ENCODE results near the gene PET100. TPM values are rescaled to one million over a fixed set of nuclear protein-coding genes. Genes with fewer than 3 reads are reported as not detected.

The PET100 gene
- total and polyA plus RNA-seq, 10 of the 15 experiments (the other 5 are each of a cell fraction or from before 2014, with no cell fraction given) = 47.0 to 462 (median 126) TPM

GRCh38 chr19:7602240-7602934 is 27.2 kb upstream of the PET100 start:
- ChIA-PET POLR2A (interaction anchor here (0.6 kb wide), 1 partner anchor 20 kb away, joined by 3 read pairs; no protein-coding TSS in a partner anchor), CTCF (no interaction called here)

More at GRCh38 chr19:7602240-7602934, 27.2 kb upstream of the PET100 start:
- in situ Hi-C loops (cut with MboI) = no loop called here
- no peaks in the 10 kb centered on the region for H3K36me3 ChIP-seq (ENCODE audit: control insufficient read depth in 2 of 2, insufficient read depth in 2 of 2, low read length in 1 of 2)
- no peak for FAIRE-seq
- H3K9me3 ChIP-seq (replicated peaks; ENCODE audit: control insufficient read depth, insufficient read depth, low read length) = no peaks in the 10 kb centered on the region
- H3K79me2 ChIP-seq (ENCODE audit: control insufficient read depth, insufficient read depth, low read length) = no peaks in the 10 kb centered on the region
- DNase-seq (ENCODE audit: low read depth, low spot score) = no peak
- no peaks in the 10 kb centered on the region for H4K20me1 ChIP-seq (ENCODE audit: control insufficient read depth, insufficient read depth)
- no peaks in the 10 kb centered on the region for H3K4me1 ChIP-seq (ENCODE audit: control insufficient read depth, insufficient read depth, low read length)
- H3K4me2 ChIP-seq (ENCODE audit: control insufficient read depth, insufficient read depth) = no peak overlapping the region
- H3K9ac ChIP-seq (ENCODE audit: control insufficient read depth, insufficient read depth, low read length) = no peak overlapping the region
- no peak overlapping the region for H2AFZ ChIP-seq (ENCODE audit: control insufficient read depth, low read depth, low read length)
- ChIA-PET SMC1A (ENCODE audit: uncharacterized antibody, unreplicated experiment) (interaction anchor here (1.3 kb wide), 1 partner anchor 13 kb away, joined by 3 read pairs; no protein-coding TSS in a partner anchor), RAD21 (ENCODE audit: unreplicated experiment) (no interaction called here)
- H3K27ac ChIP-seq (ENCODE audit: control insufficient read depth, insufficient read depth) = no peak overlapping the region
- H3K4me3 ChIP-seq = no peak overlapping the region
- no peak for ATAC-seq
- WGBS (ENCODE audit: insufficient coverage, insufficient replicate concordance, low lambda C conversion rate, missing lambda C conversion rate) = 18% methylated on average over 13 of the region's 15 CpGs
- TF ChIP-seq SPI1 (IDR thresholded peaks at IDR 0.05; ENCODE audit: borderline replicate concordance, insufficient read depth, low read depth, low read length) = no peak
- TF ChIP-seq E4F1 (IDR thresholded peaks at IDR 0.05; ENCODE audit: borderline replicate concordance, partially characterized antibody) = no peak
- TF ChIP-seq RBBP5 (conservative IDR thresholded peaks at IDR 0.05) = no peak
- no peak for TF ChIP-seq MYC (IDR thresholded peaks at IDR 0.05; ENCODE audit: insufficient read depth, insufficient read length, insufficient replicate concordance, low read length, severe bottlenecking)
- no peak for TF ChIP-seq SMARCA5 (IDR thresholded peaks at IDR 0.05)
- TF ChIP-seq SUPT20H (IDR thresholded peaks at IDR 0.05; ENCODE audit: borderline replicate concordance, control insufficient read depth, low read depth, low read length) = no peak
- TF ChIP-seq IRF3 (IDR thresholded peaks at IDR 0.05) = no peak
- no peak for TF ChIP-seq ETV6 (conservative IDR thresholded peaks at IDR 0.05 in 1 of 2, IDR thresholded peaks at IDR 0.05 in 1 of 2; ENCODE audit: borderline replicate concordance in 1 of 2, low read depth in 1 of 2)
- TF ChIP-seq RCOR1 (conservative IDR thresholded peaks at IDR 0.05; ENCODE audit: low read depth, low read length) = no peak
- no peak for TF ChIP-seq SIN3A (IDR thresholded peaks at IDR 0.05; ENCODE audit: low read depth, low read length)
- no peak for TF ChIP-seq ZNF384 (IDR thresholded peaks at IDR 0.05; ENCODE audit: borderline replicate concordance, low read depth, low read length)
- BruUV-seq (replicated peaks) = no TSS peak
- no peaks in the 10 kb centered on the region for H3K27me3 ChIP-seq (replicated peaks in 1 of 2; ENCODE audit: control insufficient read depth in 2 of 2, insufficient read depth in 2 of 2, low read length in 1 of 2)
- intact Hi-C loops (cut with micrococcal nuclease; ENCODE audit: unreplicated experiment) = no loop called here

Measured in GM12878 (cell line).